Middle frontal gyrus (tissue), 1 donor: ENCODE results near the gene GPR137B.

ENCODE experiments used
- DNase-seq: peaks from one replicate; pipeline ENCODE4 v3.0.0-alpha.2; 2015; ENCODE audit warnings: low spot score; ENCODE audit errors: extremely low spot score

GPR137B gene

DNA sequence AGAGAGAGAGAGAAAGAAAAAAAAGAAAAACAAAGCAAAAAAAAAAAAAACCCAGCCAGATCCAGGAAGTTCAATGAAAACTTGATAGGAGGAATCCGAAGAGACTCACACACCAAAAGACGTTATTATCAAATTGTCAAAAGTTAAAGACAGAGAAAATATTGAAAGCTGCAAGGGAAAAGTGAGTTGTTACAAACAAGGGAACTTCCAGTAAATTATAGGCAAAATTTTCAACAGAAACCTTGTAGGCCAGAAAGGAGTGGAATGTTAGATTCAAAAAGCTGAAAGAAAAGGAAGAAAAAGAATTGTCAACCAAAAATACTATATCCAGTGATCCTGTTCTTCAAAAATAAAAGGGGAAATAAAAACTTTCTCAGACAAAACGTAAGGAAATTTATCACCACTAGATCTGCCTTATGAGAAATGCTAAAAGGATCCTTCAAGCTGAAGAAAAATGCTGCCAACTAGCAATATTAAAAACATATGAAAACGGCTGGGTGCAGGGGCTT, 115.8 kb downstream of the GPR137B start:
- no peak for DNase-seq
